HepG2 (cell line): Measurements from ENCODE around the gene PRR15L. TPM values are rescaled to one million over a fixed set of nuclear protein-coding genes. Genes with fewer than 3 reads are reported as not detected.

Experiments
- ATF7 ChIP-seq, 2 experiments: fragments of 450-650 bp in 1 of 2; sonication (generic) in 1 of 2; formaldehyde crosslinking in 1 of 2; IDR thresholded peaks; 2 replicates each; pipeline versions ENCODE4 v1.4.0 to v1.6.1; 2016 to 2020; ENCODE audit warnings: antibody characterized with exemption in 1 of 2, mild to moderate bottlenecking in 1 of 2, missing genetic modification reagents in 1 of 2
- CHD4 ChIP-seq: fragments of 200-600 bp; sonication (generic); IDR thresholded peaks from 2 replicates; pipeline ENCODE4 v1.7.0; 2017; ENCODE audit warnings: mild to moderate bottlenecking, low read length, borderline replicate concordance
- ELF4 ChIP-seq: sonication (generic); formaldehyde crosslinking; IDR thresholded peaks from 2 replicates; pipeline ENCODE4 v1.5.0; 2020; ENCODE audit warnings: missing genetic modification reagents, mild to moderate bottlenecking, moderate library complexity, borderline replicate concordance
- FOXK2 ChIP-seq: fragments of 450-650 bp; IDR thresholded peaks from 2 replicates; pipeline ENCODE4 v1.6.1; 2016
- HDAC1 ChIP-seq: sonication (generic); formaldehyde crosslinking; IDR thresholded peaks from 2 replicates; pipeline ENCODE4 v1.5.1; 2020; ENCODE audit warnings: mild to moderate bottlenecking, missing genetic modification reagents
- HES4 ChIP-seq: sonication (generic); formaldehyde crosslinking; IDR thresholded peaks from 2 replicates; pipeline ENCODE4 v1.9.0; 2021; ENCODE audit warnings: mild to moderate bottlenecking, missing genetic modification reagents, borderline replicate concordance
- KLF15 ChIP-seq: sonication (generic); formaldehyde crosslinking; IDR thresholded peaks from 2 replicates; pipeline ENCODE4 v1.8.1; 2023; ENCODE audit warnings: borderline replicate concordance, mild to moderate bottlenecking, inconsistent platforms, missing genetic modification reagents, mixed read lengths
- MLX ChIP-seq: IDR thresholded peaks from 2 replicates; pipeline ENCODE4 v1.6.1; 2016
- PCBP2 ChIP-seq: fragments of 200-400 bp; formaldehyde crosslinking; optimal IDR thresholded peaks from 2 replicates; pipeline ENCODE3; 2018; ENCODE audit warnings: low read length, low read depth; ENCODE audit not compliant: poor library complexity, severe bottlenecking
- PTBP1 ChIP-seq: fragments of 200-400 bp; formaldehyde crosslinking; IDR thresholded peaks from 2 replicates; pipeline ENCODE4 v1.6.1; 2018; ENCODE audit warnings: low read length, low read depth; ENCODE audit not compliant: poor library complexity, severe bottlenecking
- RAD51 ChIP-seq: fragments of 450-650 bp; IDR thresholded peaks from 2 replicates; pipeline ENCODE4 v1.6.1; 2016; ENCODE audit warnings: borderline replicate concordance
- RORA ChIP-seq: sonication (generic); formaldehyde crosslinking; IDR thresholded peaks from 2 replicates; pipeline ENCODE4 v1.5.0; 2020; ENCODE audit warnings: mild to moderate bottlenecking, missing genetic modification reagents, moderate library complexity
- SP1 ChIP-seq, 2 experiments: fragments of 450-650 bp in 1 of 2; sonication (generic) in 1 of 2; formaldehyde crosslinking in 1 of 2; IDR thresholded peaks; 2 replicates each; pipeline versions ENCODE4 v1.4.0 to v1.6.1; 2016 to 2020; ENCODE audit warnings: missing genetic modification reagents in 1 of 2
- TAF1 ChIP-seq: sonication (generic); formaldehyde crosslinking; IDR thresholded peaks from 2 replicates; pipeline ENCODE4 v1.4.0; 2020; ENCODE audit warnings: missing genetic modification reagents
- ZNF251 ChIP-seq: sonication (generic); formaldehyde crosslinking; IDR thresholded peaks from 2 replicates; pipeline ENCODE4 v1.9.0; 2021; ENCODE audit warnings: mild to moderate bottlenecking, missing genetic modification reagents
- ZNF263 ChIP-seq: sonication (generic); formaldehyde crosslinking; IDR thresholded peaks from 2 replicates; pipeline ENCODE4 v1.4.0; 2020; ENCODE audit warnings: missing genetic modification reagents
- ZNF280D ChIP-seq: sonication (generic); formaldehyde crosslinking; IDR thresholded peaks from 2 replicates; pipeline ENCODE4 v1.5.1; 2020; ENCODE audit warnings: mild to moderate bottlenecking, missing genetic modification reagents
- ZNF292 ChIP-seq: sonication (generic); formaldehyde crosslinking; IDR thresholded peaks from 2 replicates; pipeline ENCODE4 v1.8.1; 2022; ENCODE audit warnings: mild to moderate bottlenecking, low read depth, missing genetic modification reagents, borderline replicate concordance
- ZNF512B ChIP-seq: sonication (generic); formaldehyde crosslinking; IDR thresholded peaks from 2 replicates; pipeline ENCODE4 v1.5.1; 2020; ENCODE audit warnings: missing genetic modification reagents, mild to moderate bottlenecking, borderline replicate concordance
- polyA plus RNA-seq, 8 experiments: library from polyadenylated mRNA; depleted of rRNA in 3 of 8; stranded (reverse) in 7 of 8; unstranded in 1 of 8; fragments of >200 nt; fragmentation: Illumina TruSeq in 4 of 8; extraction: Trizol in 4 of 8; gene quantifications; 2 replicates each; pipeline versions ENCODE4 v1.2.1 to v1.2.3, GENCODE V29; 2011 to 2016; ENCODE audit warnings: low read depth in 4 of 8, missing spikeins in 1 of 8, mixed read lengths in 1 of 8; ENCODE audit not compliant: insufficient read depth in 1 of 8
- total RNA-seq, 5 experiments: library from RNA; depleted of rRNA; stranded (reverse); fragments of >200 nt; fragmentation: Illumina TruSeq; extraction: Trizol; gene quantifications; 2 replicates each; pipeline ENCODE4 v1.2.3, GENCODE V29; 2016; ENCODE audit warnings: low read depth in 1 of 5

PRR15L gene
- total and polyA plus RNA-seq, 2 of the 13 experiments (the other 11 are each of a cell fraction or from before 2014, with no cell fraction given), result 0.44 to 2.0 TPM

- TF ChIP-seq ZNF280D (CRISPR knock-in tag), result peak; percentile 59; the same call in 1 of the 2 replicates
- no peak for TF ChIP-seq SP1 (IDR thresholded peaks at IDR 0.05)
- TF ChIP-seq SP1 (CRISPR knock-in tag; IDR thresholded peaks at IDR 0.05), result no peak
- no peak for TF ChIP-seq PCBP2
- no peak for TF ChIP-seq FOXK2
- no peak for TF ChIP-seq RORA (CRISPR knock-in tag)
- TF ChIP-seq PTBP1, result no peak
- peak; percentile 87 for TF ChIP-seq HDAC1 (CRISPR knock-in tag)
- TF ChIP-seq ZNF251, result no peak
- no peak; the same call in 1 of the 2 replicates for TF ChIP-seq TAF1 (CRISPR knock-in tag)
- TF ChIP-seq ATF7 (IDR thresholded peaks at IDR 0.05), result no peak
- TF ChIP-seq ATF7 (CRISPR knock-in tag; IDR thresholded peaks at IDR 0.05), result no peak
- peak; percentile 57; the same call in 1 of the 2 replicates for TF ChIP-seq ZNF292 (CRISPR knock-in tag)
- TF ChIP-seq CHD4, result no peak
- TF ChIP-seq ZNF512B, result 0 out of 2 replicates have a peak, but pooled peaks have one; percentile 40
- no peak for TF ChIP-seq KLF15
- TF ChIP-seq MLX, result peak; percentile 87; the same call in 1 of the 2 replicates
- peak; percentile 36; the same call in 1 of the 2 replicates for TF ChIP-seq RAD51
- no peak for TF ChIP-seq ZNF263 (CRISPR knock-in tag)
- no peak for TF ChIP-seq ELF4 (CRISPR knock-in tag)
- TF ChIP-seq HES4 (CRISPR knock-in tag), result no peak
Observed at GRCh38 chr17:47952171-47953021, 5.3 kb downstream of the PRR15L start (continued).
